Nephron progenitor cell (in vitro differentiated cells): ENCODE data around the gene PDE8B.
A peak's percentile ranks its signal among the peaks of the same experiment; 100 is the strongest.

ENCODE experiments used
- DNase-seq: peaks from one replicate; pipeline ENCODE4 v3.0.0; 2021
- H3K27ac Mint-ChIP-seq: 2 replicates; pipeline ENCODE4 v1.8.0; 2021; ENCODE audit warnings: mild to moderate bottlenecking, moderate library complexity, mixed read lengths
- H3K27me3 Mint-ChIP-seq: 2 replicates; pipeline ENCODE4 v1.8.0; 2021; ENCODE audit warnings: mild to moderate bottlenecking, low read depth, mixed read lengths; ENCODE audit not compliant: poor library complexity
- H3K36me3 Mint-ChIP-seq: 2 replicates; pipeline ENCODE4 v1.8.0; 2021; ENCODE audit warnings: low read depth, mixed read lengths
- H3K4me1 Mint-ChIP-seq: 2 replicates; pipeline ENCODE4 v1.8.0; 2021; ENCODE audit warnings: mixed read lengths
- H3K4me3 Mint-ChIP-seq: 2 replicates; pipeline ENCODE4 v1.8.0; 2021; ENCODE audit warnings: mild to moderate bottlenecking, moderate library complexity, mixed read lengths
- H3K9me3 Mint-ChIP-seq: 2 replicates; pipeline ENCODE4 v1.8.0; 2021; ENCODE audit warnings: mild to moderate bottlenecking, moderate library complexity, mixed read lengths
- TF ChIP-seq, protein P1 (sequence below): fragments of 200-600 bp; sonication (generic); IDR thresholded peaks from 2 replicates; pipeline ENCODE4 v1.5.0; 2021; ENCODE audit warnings: antibody characterized with exemption

The PDE8B gene

DNA sequence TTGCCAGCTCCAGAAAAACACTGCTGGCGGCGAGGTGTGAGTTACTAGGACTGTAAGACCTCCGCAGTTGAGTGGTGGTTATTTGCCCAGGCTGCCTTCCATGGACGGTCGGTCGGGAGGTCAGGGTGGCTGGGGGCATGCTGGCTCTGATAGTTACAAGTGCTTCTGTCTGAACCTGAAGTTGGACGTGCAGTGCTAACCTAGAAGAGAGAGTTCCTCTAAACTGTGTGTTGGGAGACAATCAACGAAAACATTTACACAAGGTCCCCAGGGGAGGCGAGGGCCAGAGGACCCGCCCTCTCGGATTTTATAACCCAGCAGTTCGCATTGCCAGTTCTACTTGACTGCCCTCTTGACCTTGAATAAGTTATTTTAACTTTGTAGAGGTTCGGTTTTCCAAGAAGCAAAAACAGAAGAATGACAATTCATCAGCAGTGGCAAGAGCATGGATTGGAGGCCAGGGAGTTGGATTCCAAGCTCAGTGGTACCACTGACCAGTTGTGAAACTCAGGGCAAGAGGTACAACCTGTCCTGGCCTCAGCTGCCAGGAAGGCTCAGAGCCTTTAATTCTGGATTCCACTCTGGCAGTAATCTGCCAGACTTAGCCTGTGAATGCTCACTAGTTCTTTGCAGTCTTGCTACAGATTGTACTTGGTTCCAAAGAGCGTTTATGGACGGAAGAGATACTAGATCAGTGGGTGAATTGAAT, 28.7 kb upstream of the PDE8B start:
- peaks cover 14% of the 10 kb centered on the region for H3K4me1 Mint-ChIP-seq
- H3K36me3 Mint-ChIP-seq: no peaks in the 10 kb centered on the region
- TF ChIP-seq, protein P1, sequence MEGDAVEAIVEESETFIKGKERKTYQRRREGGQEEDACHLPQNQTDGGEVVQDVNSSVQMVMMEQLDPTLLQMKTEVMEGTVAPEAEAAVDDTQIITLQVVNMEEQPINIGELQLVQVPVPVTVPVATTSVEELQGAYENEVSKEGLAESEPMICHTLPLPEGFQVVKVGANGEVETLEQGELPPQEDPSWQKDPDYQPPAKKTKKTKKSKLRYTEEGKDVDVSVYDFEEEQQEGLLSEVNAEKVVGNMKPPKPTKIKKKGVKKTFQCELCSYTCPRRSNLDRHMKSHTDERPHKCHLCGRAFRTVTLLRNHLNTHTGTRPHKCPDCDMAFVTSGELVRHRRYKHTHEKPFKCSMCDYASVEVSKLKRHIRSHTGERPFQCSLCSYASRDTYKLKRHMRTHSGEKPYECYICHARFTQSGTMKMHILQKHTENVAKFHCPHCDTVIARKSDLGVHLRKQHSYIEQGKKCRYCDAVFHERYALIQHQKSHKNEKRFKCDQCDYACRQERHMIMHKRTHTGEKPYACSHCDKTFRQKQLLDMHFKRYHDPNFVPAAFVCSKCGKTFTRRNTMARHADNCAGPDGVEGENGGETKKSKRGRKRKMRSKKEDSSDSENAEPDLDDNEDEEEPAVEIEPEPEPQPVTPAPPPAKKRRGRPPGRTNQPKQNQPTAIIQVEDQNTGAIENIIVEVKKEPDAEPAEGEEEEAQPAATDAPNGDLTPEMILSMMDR: no peak
- DNase-seq: peak; percentile 30
- no peak overlapping the region for H3K27ac Mint-ChIP-seq
- H3K4me3 Mint-ChIP-seq: peak overlapping the region; percentile 75
- no peaks in the 10 kb centered on the region for H3K9me3 Mint-ChIP-seq
- H3K27me3 Mint-ChIP-seq: peaks cover 57% of the 10 kb centered on the region

DNA sequence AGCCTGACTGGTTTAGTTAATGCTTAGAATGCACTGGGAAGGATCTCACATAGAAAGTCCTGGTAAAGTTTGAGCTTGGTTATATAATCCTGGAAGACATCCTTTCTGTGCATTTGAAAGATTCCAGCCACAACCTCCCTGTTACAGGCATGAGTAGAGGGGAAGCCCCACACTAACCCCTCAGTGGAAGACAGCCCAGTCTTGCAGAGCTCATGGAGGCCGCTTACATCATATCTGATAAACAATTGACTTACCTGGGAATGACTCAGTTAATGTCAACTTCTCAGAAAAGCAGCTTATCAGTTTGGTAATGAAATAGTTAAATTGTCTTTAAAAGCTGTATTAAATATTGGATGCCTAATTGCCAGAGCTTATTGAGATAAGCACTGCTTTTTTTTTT, 28.1 kb upstream of the PDE8B start:
- no peak overlapping the region for H3K4me3 Mint-ChIP-seq
- no peaks in the 10 kb centered on the region for H3K9me3 Mint-ChIP-seq
- TF ChIP-seq, protein P1: no peak
- no peak overlapping the region for H3K27ac Mint-ChIP-seq
- peaks cover 61% of the 10 kb centered on the region for H3K27me3 Mint-ChIP-seq
- H3K36me3 Mint-ChIP-seq: no peaks in the 10 kb centered on the region
- DNase-seq: no peak
- peaks cover 14% of the 10 kb centered on the region for H3K4me1 Mint-ChIP-seq

DNA sequence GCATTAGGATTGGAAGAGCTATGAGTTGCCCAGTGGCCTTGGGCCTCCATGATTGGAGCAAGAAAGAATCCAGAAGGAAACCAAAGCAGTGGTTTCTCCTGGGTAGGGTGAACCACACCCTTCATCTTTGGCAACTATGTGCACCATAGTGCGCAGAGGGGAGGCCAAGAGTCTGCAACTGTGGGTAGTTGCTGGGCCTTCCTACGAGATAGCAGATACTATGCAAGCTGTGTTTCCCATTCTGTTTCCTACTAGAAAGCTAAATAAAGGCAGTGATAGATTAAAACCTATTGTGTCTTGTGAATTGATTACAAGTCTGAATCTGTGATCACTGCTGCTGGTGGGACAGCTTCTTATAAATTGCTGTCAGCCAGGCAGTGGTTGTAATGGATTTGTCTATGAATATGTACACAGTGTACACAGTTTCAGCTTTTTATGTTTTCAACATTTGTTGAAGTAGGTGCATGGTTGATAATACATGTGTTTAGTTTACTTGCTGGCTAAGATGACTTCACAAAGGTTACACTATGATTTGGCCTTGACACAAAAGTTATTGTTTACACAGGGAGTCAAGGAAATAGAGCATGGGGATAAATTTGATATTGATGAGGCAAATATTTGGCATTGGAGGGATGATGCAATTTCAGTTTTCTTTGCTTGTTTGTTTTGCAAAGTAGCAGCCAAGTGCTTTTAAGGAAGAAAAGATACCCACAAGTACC, 23.7 kb upstream of the PDE8B start:
- peaks cover under 1% of the 10 kb centered on the region for H3K9me3 Mint-ChIP-seq
- no peak for DNase-seq
- peaks cover 44% of the 10 kb centered on the region for H3K27me3 Mint-ChIP-seq
- TF ChIP-seq, protein P1: no peak
- peaks cover 5% of the 10 kb centered on the region for H3K4me1 Mint-ChIP-seq
- no peaks in the 10 kb centered on the region for H3K36me3 Mint-ChIP-seq
- H3K4me3 Mint-ChIP-seq: no peak overlapping the region
- no peak overlapping the region for H3K27ac Mint-ChIP-seq

DNA sequence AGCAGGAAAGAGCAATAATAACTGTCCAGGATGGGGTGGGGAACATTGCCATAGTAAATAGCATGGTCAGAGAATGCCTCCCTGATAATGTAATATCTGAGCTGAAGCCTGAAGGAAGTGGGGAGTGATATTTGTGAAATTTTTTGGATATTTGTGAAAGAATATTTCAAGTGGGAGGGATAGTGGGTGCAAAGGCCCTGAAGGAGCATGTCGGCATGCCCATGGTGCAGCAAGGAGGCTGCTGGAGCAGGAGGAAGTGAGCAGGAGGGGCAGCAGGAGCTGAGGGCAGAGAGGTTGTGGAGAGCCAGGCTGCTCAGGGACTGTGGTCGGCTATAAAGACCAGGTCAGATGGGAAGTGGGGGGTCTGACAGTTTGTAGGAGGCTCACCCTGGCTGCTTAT, 21.1 kb upstream of the PDE8B start:
- Mint-ChIP-seq H3K27ac (no peak overlapping the region), H3K36me3 (peaks cover 5% of the 10 kb centered on the region)
- TF ChIP-seq, protein P1: no peak

DNA sequence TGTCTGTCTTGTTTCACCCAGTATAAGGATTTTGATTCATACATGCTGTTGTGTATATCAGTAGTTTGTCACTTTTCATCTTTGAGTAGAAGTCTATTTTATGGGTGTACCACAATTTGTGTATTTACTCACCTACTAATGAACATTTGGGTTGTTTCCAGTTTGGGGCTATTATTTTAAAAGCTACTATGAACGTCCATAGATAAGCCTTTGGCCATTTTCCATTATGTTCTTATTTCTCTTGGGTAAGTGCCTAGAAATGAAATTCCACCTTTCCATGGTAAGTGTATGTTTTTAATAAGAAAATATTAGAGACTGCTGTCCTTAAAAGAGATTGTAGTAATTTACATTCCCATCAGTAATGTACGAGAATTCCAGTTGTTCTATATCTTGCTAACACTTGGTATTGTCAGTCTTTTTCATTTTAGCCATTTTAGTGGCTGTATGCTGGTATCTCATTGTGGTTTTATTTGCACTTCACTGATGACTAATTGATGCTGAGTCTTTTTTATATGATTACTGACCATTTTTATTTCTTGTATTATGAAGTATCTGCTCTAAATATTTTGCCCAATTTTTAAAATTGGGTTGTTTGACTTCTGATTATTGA, 17.9 kb upstream of the PDE8B start:
- no peak overlapping the region for H3K4me3 Mint-ChIP-seq
- DNase-seq: no peak
- peaks cover 30% of the 10 kb centered on the region for H3K27me3 Mint-ChIP-seq
- H3K36me3 Mint-ChIP-seq: peaks cover 19% of the 10 kb centered on the region
- H3K27ac Mint-ChIP-seq: no peak overlapping the region
- no peaks in the 10 kb centered on the region for H3K4me1 Mint-ChIP-seq
- H3K9me3 Mint-ChIP-seq: peaks cover 43% of the 10 kb centered on the region
- TF ChIP-seq, protein P1: no peak

More for the DNA sequence above, 21.1 kb upstream of the PDE8B start:
- Mint-ChIP-seq H3K4me1 (no peaks in the 10 kb centered on the region), H3K9me3 (peaks cover 19% of the 10 kb centered on the region), H3K27me3 (peaks cover 41% of the 10 kb centered on the region), H3K4me3 (no peak overlapping the region)
- DNase-seq: no peak
